CD4-positive, alpha-beta T cell treated with Interleukin-6 for 4 hours (primary cell): ENCODE results near the gene SLC13A5.
"Not testable (repeated sequence)": the region's sequence is repeated elsewhere in the genome, so short reads cannot be mapped to it uniquely, and the experiment has no call there.

Experiments
- DNase-seq: peaks from one replicate; pipeline ENCODE4 v3.0.0-alpha.2; 2020; ENCODE audit warnings: mixed read lengths

Gene SLC13A5

DNA sequence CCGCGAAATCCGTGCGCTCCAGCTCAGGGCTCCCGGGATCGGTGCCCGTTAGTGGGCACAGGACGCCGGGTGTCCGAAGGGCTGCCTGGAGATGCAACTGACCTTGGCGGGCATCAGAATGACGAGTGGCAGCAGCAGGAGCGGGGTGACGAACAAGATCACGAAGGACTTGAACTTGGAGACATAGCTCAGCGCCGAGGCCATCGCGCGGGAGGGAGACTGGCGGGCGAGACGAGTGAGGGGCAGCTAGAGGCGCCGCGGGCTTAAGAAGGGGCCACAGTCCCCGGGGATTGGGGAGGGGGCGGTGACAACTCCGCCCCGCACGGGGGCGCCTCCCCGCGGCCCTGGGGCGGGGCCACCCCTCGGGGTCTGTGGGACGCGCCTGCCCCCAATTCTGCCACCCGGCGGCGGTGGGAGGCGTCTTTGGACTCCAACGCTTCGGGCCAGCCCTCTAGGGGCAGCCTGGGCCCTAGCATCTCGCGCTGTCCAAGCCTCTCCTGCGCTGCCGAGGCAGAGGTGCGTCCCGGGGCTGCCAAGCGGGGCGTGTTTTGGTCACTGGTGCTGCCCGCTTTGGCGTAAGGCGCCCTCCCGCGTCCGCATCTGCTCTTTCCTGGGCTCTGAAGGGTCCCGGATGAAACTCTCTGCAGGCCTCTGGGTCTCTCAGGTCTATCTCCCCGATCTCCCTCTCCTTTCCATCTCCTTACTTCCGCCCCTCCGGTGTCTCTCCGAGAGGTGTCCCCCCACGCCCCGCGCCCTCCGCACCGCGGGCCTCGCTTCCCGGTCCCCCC is at the start of gene SLC13A5:
Gene SLC13A5 (minus strand): TSS at position 240 of the 788 bp plus-strand sequence. CDS start 36 bp downstream, at position 204.
- peak; percentile 6 for DNase-seq

DNA sequence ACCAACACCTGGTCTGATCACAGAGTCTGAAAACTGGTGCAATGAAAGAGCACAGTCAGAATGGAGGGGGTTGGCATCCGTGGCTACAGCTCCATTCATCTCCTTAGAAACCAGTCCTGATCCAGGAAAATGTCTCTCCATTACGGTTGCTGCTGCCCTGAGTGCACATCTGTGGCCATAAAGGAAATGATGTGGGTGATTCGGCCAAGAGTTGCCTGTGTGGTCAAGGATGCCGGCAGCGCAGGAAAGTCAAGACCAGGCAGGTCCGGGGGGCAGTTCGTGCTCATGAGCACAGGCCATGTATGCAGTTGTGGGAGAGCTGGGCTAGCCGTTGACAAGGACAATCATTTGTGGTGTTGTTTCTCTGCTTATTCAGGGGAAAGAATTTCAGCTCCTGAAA is 48.6 kb upstream of the SLC13A5 start:
- no peak for DNase-seq

DNA sequence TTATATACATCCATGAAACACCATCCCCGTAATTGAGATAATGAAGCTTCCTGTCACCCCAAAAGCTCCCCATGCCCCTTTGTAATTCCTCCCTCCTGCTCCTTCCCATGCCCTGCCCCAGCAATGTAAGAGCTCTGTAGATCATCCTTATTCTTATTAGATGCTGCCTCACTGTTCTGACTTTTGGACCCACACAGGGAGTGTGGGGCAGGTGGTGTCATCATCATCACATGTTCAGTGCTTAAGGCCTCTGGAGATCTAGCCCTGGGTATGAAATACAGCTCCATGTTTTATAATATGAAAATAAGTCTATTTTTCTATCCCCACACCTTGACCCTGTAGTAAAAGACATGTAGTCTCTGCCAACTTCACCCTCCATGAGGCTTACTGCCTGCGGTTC is 44.6 kb upstream of the SLC13A5 start:
- DNase-seq = no peak

DNA sequence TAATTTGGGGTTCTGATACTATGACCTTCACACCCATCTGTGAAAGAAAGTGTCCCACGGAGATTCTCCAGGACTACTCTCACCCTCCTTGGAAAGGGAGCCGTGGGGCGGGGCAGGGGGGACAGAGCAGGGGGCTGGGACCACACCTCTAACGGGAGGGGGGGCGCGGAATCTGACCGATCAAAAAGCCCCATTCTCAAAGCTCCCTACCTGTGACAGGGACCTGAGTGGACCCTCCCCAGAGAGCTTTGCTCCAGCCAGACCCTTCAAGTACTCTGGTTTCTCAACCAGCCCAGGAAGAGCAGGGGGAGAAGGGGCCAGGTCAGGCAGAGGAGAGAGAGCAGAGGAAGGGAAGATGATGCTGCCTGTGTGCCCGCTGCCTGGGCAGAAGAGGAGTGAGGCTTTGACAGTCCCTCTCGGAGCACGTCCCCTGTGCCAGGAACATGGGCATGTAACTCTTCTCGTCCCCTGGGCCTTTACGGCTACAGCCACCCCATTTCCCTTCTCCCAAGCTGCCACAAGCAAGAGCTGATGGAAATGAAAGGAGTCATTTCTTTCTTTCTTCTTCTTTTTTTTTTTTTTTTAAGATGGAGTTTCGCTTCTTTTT is 43.4 kb upstream of the SLC13A5 start:
- DNase-seq = no peak

DNA sequence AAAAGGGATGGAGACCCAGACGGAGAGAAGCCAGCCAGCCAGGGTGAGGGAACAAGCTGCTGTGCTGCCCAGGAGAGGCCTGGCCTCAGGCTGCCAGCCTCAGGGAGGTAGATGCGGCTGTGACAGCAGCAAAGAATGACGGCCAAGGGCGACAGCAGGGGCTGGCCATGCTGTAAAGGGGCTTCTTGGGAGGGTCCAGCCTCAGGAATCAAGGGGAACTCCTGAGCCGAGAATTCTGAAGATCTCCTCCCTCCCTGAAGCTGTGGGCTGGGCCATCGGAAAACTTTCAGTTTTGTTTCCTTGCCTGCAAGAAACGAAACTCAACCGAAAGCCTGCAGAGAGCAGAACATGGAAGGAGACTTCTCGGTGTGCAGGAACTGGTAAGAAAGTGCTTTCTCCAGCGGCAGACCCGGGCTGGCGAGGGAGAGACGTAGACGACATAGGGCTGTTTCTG is 42.6 kb upstream of the SLC13A5 start, which contains the start of gene XAF1:
Gene XAF1 (plus strand): TSS at position 316 of the 454 bp plus-strand sequence. CDS start 33 bp downstream, at position 349.
- DNase-seq = peak; percentile 66

DNA sequence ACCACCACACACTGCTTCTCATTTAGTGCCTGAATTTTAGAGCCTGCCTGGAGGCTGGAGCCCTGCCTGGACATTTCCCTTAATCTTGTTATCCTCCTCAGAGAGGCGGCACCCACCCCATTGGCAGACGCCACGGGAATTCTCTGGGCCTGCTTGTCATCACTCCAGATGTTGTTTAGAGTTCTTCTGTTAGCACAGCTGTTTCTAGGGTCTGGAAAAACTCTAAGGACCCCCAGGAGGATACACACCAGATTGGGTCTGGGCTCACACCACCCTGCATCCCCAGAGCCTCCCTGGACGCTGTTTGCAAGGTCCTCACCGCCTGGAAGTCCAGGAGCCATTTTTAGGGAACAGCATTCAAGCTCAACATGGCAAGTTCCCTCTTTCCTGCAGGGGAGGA is 42.1 kb upstream of the SLC13A5 start:
- DNase-seq = no peak

DNA sequence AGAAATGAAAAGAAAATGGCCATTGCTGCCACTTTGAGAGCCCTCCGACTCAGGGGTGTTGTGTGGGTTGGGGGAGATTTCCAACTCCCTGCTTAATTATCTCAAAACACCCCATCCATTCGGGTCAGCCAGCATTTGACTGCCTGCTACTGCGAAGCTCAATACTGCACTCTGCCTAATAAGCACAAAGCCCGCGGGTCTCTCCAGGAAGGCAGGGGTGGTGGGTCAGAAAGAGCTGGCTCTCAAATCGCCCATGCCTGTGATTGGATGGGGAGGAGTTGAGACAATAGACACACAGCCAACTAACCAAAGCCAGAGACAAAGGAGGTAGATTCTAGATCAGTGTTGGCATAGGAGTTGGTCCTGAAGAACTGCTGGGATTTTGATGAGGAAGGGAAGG is 40.4 kb upstream of the SLC13A5 start:
- no peak for DNase-seq

DNA sequence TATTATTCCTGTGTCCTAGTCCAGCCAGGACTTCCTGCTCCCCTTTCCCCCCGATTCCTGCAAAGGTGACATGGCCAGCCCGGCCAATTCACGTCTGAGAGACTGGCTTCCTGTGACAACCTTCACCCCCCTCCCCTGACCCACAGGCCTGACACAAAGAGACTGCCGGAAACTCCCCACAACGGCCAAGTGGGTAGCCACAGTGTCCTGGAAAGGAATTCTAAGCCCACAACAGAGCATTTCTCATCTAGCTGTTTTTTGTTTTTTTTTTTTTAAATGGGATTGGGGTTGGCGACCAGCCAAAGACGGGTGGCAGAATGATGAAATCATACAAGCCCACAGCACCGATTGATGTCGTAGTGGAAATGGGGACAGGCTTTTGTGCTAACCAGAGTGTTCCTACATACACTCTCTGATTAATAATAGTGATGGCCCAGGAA is 39.9 kb upstream of the SLC13A5 start:
- DNase-seq = peak; percentile 59

DNA sequence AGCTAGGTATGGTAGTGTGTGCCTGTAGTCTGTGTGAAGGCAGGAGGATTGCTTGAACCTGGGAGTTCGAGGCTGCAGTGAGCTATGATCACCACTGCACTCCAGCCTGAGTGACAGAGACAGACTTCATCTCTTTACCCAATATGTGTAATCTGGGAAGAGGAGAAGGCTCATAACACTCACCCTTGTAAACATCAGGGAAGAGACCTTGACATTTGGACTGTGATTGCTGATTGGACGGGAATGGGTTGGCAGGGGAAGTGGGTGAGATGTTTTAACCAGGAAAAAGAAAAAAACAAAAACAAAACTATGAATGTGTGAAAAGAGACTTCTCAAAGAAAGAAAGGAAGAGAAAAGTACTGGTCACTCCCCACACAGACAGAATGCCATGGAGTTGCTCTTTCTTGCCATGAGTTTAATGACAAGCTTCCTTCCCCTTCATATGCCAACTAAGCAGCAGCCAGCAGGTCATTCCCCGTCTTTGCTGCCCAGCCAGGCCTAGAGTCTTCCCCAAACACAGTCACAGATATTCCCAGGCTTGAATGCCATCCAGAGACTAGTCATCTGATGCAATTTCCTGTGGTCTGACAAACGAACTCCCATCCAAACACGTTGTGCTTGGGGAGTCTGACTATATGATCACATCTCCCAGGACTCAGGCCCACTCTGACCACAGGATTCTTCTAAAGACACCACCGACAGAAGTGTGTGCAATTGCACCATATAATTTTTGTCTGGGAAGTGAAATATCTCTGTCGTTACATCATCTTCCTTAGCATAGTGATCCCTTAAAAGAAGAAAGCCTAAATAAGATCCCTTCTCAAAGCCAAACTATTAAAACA is 39.1 kb upstream of the SLC13A5 start:
- no peak for DNase-seq

DNA sequence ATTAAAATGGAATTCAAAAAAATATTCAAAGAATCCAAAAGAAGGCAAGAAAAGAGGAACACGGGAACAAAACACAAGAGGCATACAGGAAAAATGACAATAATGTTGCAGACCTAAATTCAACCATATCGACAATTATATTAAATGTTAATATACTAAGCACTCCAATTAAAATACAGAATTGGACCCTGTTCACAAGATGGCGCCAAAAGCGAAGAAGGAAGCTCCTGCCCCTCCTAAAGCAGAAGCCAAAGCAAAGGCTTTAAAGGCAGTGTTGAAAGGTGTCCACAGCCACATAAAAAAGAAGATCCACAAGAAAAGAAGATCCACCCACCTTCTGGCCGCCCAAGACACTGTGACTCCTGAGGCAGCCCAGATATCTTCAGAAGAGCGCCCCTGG is 36.4 kb upstream of the SLC13A5 start:
- peak; percentile 5 for DNase-seq

DNA sequence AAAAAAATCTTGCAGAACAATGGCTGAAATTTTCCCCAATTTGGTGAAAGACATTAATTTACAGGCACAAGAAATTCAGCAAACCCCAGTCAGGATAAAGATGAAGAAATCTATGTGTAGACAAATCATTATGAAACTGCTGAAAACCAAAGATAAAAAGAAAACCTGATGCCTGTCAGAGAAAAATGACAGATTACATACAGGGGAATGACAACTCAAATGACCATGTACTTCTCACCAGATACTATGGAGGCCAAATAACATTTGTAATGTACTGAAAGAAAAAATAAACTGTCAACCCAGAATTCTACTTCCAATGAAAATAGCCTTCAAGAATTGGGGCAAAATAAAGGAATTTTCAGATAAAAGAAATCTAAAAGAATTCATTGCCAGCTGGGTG is 35.4 kb upstream of the SLC13A5 start:
- no peak for DNase-seq

DNA sequence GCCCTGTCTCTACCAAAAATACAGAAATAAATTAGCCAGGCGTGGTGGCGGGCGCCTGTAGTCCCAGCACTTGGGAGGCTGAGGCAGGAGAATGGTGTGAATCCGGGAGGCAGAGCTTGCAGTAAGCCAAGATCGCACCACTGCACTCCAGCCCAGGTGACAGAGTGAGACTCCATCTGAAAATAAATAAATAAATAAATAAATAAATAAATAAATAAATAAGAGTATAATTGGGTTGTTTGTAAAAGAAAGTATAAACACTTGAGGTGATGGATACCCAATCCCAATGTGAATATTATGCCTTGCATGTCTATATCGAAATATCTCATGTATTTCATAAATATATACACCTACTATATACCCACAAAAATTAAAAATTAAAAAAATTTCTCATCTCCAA is 33.5 kb upstream of the SLC13A5 start:
- not testable (repeated sequence) for DNase-seq

DNA sequence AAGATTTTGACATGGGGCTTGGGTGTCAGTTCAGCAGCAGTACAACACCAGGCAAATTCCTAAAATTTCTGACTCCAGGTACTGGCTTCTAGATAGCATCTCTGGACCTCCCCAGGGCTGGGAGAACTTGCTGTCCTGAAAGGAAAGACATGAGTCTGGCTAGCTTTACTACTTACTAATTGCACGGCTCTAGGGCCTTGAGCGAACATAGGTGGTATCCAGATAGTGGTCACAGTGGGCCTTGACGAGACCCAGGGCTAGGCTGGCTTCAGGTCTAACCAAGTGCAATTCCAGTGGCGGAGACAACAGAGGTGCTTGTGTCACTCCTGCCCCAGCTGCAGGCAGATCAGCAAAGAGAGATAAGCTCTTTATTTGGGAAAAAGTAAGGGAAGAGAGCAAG is 16.4 kb upstream of the SLC13A5 start:
- DNase-seq = no peak

DNA sequence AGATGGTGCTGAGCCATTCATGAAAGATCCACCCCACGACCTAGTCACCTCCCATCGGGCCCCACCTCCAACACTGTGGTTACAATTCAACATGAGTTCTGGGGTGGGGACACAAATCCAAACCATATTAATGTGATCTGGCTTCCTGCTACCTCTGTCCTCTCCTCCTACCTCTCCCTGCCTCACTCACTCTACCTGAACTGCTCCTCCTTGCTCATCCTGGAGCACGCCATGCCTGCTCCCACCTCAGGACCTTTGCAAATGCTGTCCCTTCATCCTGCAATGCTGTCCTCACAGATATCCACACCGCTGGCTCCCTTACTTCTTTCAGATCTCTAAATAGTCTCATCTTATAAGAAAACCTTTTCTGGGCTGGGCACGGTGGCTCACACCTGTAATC is 10.8 kb upstream of the SLC13A5 start:
- no peak for DNase-seq

DNA sequence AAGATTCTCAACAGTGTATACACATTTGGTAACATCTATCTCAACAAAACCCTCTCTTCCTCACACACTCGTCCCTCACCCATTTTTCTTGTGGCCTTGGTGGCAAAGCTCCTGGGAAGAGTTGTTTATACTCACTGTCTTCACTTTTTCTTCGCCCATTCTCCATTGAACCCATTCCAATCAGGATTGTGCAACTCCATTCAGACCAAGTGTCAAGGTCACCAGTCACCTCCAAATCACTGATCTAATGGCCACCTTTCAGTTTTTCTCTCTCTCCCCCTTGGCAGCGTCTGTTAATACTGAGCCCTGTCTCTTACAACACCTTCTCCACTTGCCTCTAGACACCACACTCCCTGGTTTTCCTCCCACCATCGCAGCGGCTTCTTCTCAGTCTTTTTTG is 8.6 kb upstream of the SLC13A5 start:
- DNase-seq = no peak

DNA sequence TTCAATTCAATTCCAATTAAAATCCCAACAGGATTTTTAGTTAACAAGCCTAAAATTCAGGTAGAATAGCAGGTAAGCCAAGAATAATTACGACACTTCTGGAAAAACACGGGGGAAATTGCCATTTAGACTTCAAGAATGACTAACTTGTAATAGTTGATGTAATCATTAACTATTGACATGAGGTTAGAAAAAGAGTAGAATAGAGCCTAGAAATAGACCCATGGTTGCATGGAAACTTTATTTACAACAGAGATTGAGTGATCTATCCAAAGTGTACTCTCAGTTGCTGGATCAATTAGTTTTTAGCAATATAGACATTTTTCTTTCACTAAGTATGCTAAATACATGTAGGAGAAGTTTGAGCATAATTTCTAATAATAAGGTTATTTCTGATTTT is 3.6 kb upstream of the SLC13A5 start:
- DNase-seq = no peak

DNA sequence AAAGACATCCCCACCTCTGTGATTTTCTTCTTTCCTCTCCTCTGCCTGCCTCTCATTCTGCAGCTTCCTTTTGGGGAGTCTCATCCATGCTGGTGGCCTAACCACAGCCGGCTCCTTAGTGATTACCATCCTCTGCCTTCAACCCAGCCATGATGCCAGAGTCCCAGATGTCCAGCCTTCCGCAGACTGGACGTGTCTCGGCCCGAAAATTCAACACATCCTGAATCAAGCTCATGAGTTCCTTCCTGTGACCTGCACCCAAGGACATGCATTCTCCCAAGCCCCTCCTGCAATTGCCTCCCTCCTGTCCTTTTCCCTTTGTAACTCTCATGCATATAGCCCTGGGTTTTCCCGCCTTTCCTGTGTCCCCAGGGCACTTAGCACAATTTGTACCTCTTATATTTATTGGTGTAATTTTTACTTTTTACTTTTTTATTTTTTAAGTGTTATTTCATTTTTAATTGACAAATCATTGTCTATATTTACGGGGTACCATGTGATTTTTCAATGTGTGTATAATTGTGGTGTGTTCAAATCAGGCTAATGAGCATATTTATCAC is 1.2 kb upstream of the SLC13A5 start:
- DNase-seq = no peak

DNA sequence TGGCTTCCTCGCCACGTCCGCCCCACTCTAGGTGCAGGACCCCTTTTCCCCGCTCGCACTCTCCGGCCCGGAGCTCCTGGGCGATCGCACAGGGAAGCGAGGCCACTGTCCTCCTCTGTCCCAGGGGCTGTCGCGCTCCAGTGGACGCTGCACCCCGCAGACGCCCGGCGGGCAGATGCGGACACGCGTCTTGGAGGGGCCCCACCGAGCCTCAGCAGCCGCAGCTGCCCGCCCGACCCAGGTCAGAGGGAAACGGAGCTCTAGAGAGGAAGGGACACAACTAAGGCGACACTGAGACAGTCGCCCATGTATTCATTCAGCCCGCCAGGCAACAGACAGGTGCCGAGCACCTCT is 726 bp upstream of the SLC13A5 start:
- DNase-seq = no peak

DNA sequence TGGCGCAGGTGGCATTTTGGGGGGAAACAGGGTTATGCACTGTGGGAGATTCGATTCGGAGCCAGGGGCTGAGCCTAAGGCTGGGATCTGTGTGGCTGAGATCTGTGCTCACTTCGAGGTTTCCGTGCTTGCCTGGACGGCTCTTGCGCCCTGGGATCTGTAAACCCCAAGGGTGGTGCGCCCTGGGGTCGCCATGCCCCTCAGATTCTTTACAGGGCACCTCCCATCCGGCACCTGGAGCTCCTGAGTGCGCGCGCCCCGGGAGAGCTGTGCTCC is 377 bp downstream of the SLC13A5 start:
- DNase-seq = no peak

DNA sequence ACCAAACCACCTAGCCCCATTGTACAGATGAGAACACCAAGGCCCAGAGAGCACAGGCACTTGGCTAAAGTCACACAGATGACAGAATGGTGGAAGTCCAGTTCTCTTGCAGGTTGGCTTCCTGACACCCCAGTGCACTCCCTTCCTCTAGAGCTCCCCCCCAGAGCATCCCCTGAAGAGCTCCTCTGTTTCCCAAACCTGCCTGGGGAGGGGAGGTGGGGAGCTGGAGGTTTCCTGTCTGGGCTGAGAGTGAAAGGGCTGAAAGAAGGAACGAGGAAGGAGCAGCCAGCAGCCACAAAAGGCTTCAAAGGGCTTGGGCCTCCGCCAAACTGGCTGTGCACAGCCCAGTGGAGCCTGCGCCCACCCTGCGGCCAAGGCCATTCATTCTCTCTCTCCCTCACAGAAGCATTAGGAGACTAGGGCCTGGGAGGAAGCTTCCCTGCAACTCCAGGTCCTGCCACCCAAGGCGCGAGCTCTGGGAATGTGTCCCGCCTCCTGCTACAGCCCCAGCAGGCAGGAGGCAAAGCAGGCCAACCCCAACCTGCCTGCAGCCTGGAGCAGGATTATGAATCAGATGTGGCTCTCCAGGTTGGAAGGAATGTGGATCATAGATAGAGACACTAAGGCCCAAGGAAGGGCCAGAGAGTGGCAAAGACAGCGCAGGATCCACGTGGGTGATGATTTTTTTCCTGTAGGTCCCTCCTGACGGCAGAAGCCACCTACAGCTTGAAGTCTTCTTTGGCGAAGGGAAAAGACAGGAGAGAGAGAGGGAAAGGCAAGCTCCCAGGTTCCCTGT is 913 bp downstream of the SLC13A5 start:
- DNase-seq = no peak

DNA sequence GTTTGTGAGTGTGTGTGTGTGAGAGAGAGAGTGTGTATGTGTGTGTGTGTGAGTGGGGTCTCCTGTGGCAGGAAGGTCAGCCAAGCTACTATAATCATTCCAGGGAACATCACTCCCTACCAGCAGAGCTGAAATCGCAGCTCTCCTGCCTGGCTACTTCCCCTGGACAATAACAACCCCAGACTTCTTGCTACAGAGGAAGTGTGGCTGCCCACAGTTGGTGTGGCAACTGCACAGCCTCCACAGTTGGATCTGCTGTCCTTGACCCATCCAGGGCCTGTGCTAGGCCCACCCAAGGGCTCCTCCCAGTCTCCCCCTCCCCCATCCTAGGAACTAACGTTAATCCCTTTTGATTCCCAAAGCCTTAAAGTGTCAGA is 1.5 kb downstream of the SLC13A5 start:
- no peak for DNase-seq

DNA sequence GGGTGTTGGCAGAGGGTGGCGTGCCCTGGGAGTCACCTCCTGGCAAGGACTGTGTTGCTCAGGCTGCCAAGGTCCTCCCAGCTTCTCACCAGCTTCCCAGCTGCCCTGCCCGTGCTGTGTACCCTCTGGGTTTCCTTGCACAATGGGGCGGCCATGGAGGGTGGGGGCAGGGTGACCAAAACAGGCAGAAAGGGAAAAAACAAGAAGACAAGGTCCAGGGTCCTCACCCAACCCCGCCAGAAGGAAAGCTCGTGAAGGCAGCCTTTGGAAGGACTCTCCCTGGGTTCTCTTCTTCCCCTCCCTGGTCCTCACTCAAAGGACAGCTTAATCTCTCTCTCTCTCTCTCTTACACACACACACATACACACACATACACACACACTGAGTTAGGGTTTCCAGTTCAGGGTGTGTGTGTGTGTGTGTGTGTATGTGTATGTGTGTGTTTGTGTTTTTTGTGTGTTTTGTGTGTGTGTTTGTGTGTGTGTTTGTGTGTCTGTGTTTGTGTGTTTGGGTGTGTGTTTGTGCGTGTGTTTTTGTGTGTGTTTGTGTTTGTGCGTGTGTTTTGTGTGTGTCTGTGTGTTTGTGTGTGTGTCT is 2.0 kb downstream of the SLC13A5 start:
- DNase-seq = no peak
